Naive B cell (primary cell): Measurements from ENCODE around the gene GALNT7. TPM values are rescaled to one million over a fixed set of nuclear protein-coding genes. Genes with fewer than 3 reads are reported as not detected.
A peak's percentile ranks its signal among the peaks of the same experiment; 100 is the strongest.

Source experiments
- ATAC-seq, 2 donors: fragments of 150-1000 bp; cut with Tn5 transposase; 2 replicates each; pipeline ENCODE4 v1.10.0; 2021; ENCODE audit warnings: low read depth in 2 of 2, mild to moderate bottlenecking in 2 of 2, moderate library complexity in 2 of 2
- DNase-seq: peaks from one replicate; pipeline ENCODE4 v3.0.0; 2022
- H3K27ac Mint-ChIP-seq, 6 donors: one replicate each; pipeline ENCODE4 v1.8.0; 2020 to 2022; ENCODE audit warnings: mild to moderate bottlenecking in 6 of 6, mixed read lengths in 6 of 6, moderate library complexity in 5 of 6, inconsistent platforms in 2 of 6
- H3K27me3 Mint-ChIP-seq, 3 donors: one replicate each; pipeline ENCODE4 v1.8.0; 2021 to 2022; ENCODE audit warnings: mixed read lengths in 3 of 3, mild to moderate bottlenecking in 1 of 3
- H3K36me3 Mint-ChIP-seq, 2 donors: one replicate each; pipeline ENCODE4 v1.8.0; 2020 to 2022; ENCODE audit warnings: mixed read lengths in 2 of 2, inconsistent platforms in 1 of 2, mild to moderate bottlenecking in 1 of 2
- H3K4me1 Mint-ChIP-seq, 3 donors: one replicate each; pipeline ENCODE4 v1.8.0; 2020 to 2022; ENCODE audit warnings: mixed read lengths in 3 of 3, inconsistent platforms in 1 of 3, mild to moderate bottlenecking in 1 of 3, moderate library complexity in 1 of 3
- H3K4me3 Mint-ChIP-seq, 8 donors: one replicate each; pipeline ENCODE4 v1.8.0; 2020 to 2022; ENCODE audit warnings: mild to moderate bottlenecking in 8 of 8, mixed read lengths in 8 of 8, moderate library complexity in 8 of 8, inconsistent platforms in 2 of 8
- H3K9me3 Mint-ChIP-seq, 7 donors: one replicate each; pipeline ENCODE4 v1.8.0; 2020 to 2022; ENCODE audit warnings: mixed read lengths in 7 of 7, mild to moderate bottlenecking in 5 of 7, inconsistent platforms in 2 of 7, moderate library complexity in 1 of 7
- polyA plus RNA-seq, 6 donors: library from polyadenylated mRNA; unstranded; fragments of 300-500 nt; fragmentation: Illumina TruSeq; gene quantifications; one replicate each; pipeline ENCODE4 v1.2.3, GENCODE V29; 2021; ENCODE audit warnings: low read depth in 6 of 6

The GALNT7 gene
- polyA plus RNA-seq, 6 donors from 2014 or later = 2.8 to 12.6 (median 11.9) TPM

- peaks cover 13 to 19% (median 18%) of the 10 kb centered on the region in 3 donors for H3K4me1 Mint-ChIP-seq
- ATAC-seq = no peak
- H3K9me3 Mint-ChIP-seq = no peaks in the 10 kb centered on the region
- peak overlapping the region in 3 of 6 donors; percentile 3 to 74 (median 38) for H3K27ac Mint-ChIP-seq
- no peak for DNase-seq
- no peak overlapping the region for H3K4me3 Mint-ChIP-seq
- no peaks in the 10 kb centered on the region for H3K27me3 Mint-ChIP-seq
- H3K36me3 Mint-ChIP-seq = peaks cover 0 to 5% of the 10 kb centered on the region in 2 donors
Observed at GRCh38 chr4:173236301-173236700, 67.7 kb downstream of the GALNT7 start.

- peaks cover 0 to 5% of the 10 kb centered on the region in 2 donors for H3K36me3 Mint-ChIP-seq
- DNase-seq = no peak
- ATAC-seq = no peak
- H3K27ac Mint-ChIP-seq = peak overlapping the region in 2 of 6 donors; percentile 3 to 61
- H3K9me3 Mint-ChIP-seq = no peaks in the 10 kb centered on the region
- H3K4me1 Mint-ChIP-seq = peaks cover 5 to 12% (median 10%) of the 10 kb centered on the region in 3 donors
- H3K27me3 Mint-ChIP-seq = no peaks in the 10 kb centered on the region
- H3K4me3 Mint-ChIP-seq = no peak overlapping the region
Observed at GRCh38 chr4:173237152-173237551, 68.5 kb downstream of the GALNT7 start.

DNA sequence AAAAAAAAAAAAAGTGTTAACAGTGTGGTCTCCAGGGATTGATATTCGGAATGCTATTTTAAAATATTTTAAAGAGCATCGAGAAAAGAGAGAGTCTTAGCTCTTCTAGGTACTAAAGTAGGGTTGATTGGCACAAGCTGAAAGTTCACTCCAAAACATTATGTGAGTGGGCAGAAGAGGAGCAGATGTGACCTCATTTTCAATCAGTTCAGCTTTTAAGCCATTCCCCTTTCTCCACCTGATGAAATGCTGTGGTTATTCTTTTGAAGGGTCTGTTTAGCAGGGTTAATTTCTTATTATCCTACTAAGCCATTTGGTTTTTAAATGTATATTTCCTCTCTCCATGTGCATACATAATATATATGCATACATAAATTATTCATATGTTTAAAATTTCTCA lies 69.2 kb downstream of the GALNT7 start:
- H3K27me3 Mint-ChIP-seq = no peaks in the 10 kb centered on the region
- peaks cover 0 to 5% of the 10 kb centered on the region in 2 donors for H3K36me3 Mint-ChIP-seq
- H3K9me3 Mint-ChIP-seq = no peaks in the 10 kb centered on the region
- H3K4me3 Mint-ChIP-seq = no peak overlapping the region
- peaks cover 9 to 18% (median 16%) of the 10 kb centered on the region in 3 donors for H3K4me1 Mint-ChIP-seq
- H3K27ac Mint-ChIP-seq = no peak overlapping the region
- no peak for ATAC-seq
- DNase-seq = no peak

GRCh38 chr4:173240696-173241095 lies 72.1 kb downstream of the GALNT7 start:
- Mint-ChIP-seq H3K27me3 (no peaks in the 10 kb centered on the region), H3K4me1 (peaks cover 23 to 44% (median 42%) of the 10 kb centered on the region in 3 donors), H3K9me3 (no peaks in the 10 kb centered on the region), H3K36me3 (peaks cover 0 to 5% of the 10 kb centered on the region in 2 donors), H3K27ac (no peak overlapping the region), H3K4me3 (no peak overlapping the region)
- no peak for DNase-seq
- no peak for ATAC-seq

- peaks cover 29 to 56% (median 47%) of the 10 kb centered on the region in 3 donors for H3K4me1 Mint-ChIP-seq
- ATAC-seq (no peak), DNase-seq (no peak)
- no peaks in the 10 kb centered on the region for H3K9me3 Mint-ChIP-seq
- peak overlapping the region in 3 of 6 donors; percentile 13 to 54 (median 20) for H3K27ac Mint-ChIP-seq
- H3K4me3 Mint-ChIP-seq = no peak overlapping the region
- H3K27me3 Mint-ChIP-seq = no peaks in the 10 kb centered on the region
- H3K36me3 Mint-ChIP-seq = no peaks in the 10 kb centered on the region
Observed at GRCh38 chr4:173242466-173243250, 74.0 kb downstream of the GALNT7 start.

DNA sequence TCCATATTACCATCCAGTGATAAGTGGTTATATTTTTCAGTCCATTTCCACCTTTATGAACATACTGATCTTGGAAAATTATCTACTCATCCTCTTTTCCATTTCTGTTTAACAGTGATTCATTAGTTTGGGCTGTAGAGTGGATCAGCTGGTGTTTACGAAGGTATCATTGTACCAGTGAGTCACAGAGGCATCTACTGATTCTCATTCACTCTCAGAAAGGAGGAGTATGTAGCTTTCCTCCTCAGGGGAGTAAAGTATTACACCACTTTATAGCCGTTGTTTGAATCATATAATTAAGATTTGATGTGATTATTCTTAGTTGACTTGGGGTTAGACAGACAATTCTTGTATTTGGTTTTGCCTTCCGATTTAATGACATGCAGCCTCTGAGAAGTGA lies 74.7 kb downstream of the GALNT7 start:
- H3K9me3 Mint-ChIP-seq = no peaks in the 10 kb centered on the region
- DNase-seq = no peak
- H3K4me3 Mint-ChIP-seq = peak overlapping the region in 1 of 8 donors; percentile 59
- H3K27ac Mint-ChIP-seq = peak overlapping the region in 2 of 6 donors; percentile 29 to 49
- H3K4me1 Mint-ChIP-seq = peaks cover 29 to 59% (median 52%) of the 10 kb centered on the region in 3 donors
- H3K27me3 Mint-ChIP-seq = no peaks in the 10 kb centered on the region
- H3K36me3 Mint-ChIP-seq = no peaks in the 10 kb centered on the region
- no peak for ATAC-seq

DNA sequence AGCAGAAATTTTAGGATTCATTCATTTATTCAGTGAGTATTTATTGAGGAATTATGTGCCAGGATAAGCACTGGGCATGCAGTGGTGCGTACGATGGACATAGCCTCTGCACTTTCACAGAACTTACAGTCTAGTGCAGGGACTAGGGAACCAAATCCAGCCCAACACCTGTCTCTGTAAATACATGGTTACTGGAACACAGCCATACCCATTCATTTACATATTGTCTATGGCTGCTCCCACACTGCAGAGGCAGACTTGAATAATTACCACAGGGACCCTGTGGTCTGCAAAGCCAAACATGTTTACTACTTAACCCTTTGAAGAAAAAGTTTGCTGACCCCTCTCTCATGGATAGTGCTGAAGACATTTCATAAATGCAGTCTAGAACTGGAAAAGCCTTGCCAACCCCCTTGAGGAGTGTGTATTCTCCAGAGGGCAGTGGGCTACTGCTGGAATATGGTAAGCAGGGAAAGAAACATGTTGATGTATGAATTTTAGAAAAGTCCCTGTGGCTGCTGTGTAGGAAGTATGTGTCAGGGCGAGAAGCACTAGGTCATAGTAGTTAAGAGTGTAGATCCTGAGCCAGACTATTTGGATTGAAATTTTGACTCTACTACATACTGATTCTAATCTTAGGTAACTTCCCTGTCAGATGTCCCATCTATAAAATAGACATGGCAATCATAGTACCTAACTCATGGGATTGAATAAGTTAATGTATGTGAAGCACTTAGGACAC lies 75.5 kb downstream of the GALNT7 start:
- ATAC-seq (no peak), DNase-seq (no peak)
- Mint-ChIP-seq H3K27me3 (no peaks in the 10 kb centered on the region), H3K4me1 (peaks cover 30 to 59% (median 52%) of the 10 kb centered on the region in 3 donors), H3K36me3 (peaks cover 0 to under 1% of the 10 kb centered on the region in 2 donors), H3K27ac (peak overlapping the region in 1 of 6 donors; percentile 29), H3K9me3 (no peaks in the 10 kb centered on the region), H3K4me3 (peak overlapping the region in 1 of 8 donors; percentile 59)

- ATAC-seq = no peak
- no peaks in the 10 kb centered on the region for H3K27me3 Mint-ChIP-seq
- H3K36me3 Mint-ChIP-seq = peaks cover 7 to 11% of the 10 kb centered on the region in 2 donors
- H3K4me1 Mint-ChIP-seq = peaks cover 38 to 61% (median 57%) of the 10 kb centered on the region in 3 donors
- H3K9me3 Mint-ChIP-seq = no peaks in the 10 kb centered on the region
- no peak for DNase-seq
- H3K27ac Mint-ChIP-seq = no peak overlapping the region
- peak overlapping the region in 1 of 8 donors; percentile 11 for H3K4me3 Mint-ChIP-seq
Observed at GRCh38 chr4:173245952-173246351, 77.3 kb downstream of the GALNT7 start.

DNA sequence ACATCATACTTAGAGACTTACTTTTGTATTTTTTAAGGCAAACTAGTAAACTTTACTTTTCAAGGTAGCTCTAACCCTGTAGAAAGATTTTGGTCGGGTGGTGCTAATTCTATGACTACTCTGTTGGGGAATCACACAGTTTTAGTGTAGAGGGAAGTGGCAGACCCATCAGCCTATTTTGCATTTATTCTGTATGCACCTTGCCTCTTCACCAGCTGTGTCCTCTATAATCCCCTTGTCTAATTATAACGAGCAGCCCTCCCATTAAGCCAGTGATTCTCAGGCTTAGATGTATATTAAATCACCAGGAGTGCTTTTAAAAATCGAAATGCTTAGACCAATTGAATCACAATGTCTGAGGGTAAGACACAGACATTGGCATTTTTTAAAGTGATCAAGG lies 78.1 kb downstream of the GALNT7 start:
- Mint-ChIP-seq H3K4me3 (peak overlapping the region in 4 of 8 donors; percentile 2 to 53 (median 19)), H3K36me3 (peaks cover 8 to 11% of the 10 kb centered on the region in 2 donors), H3K4me1 (peaks cover 43 to 64% (median 62%) of the 10 kb centered on the region in 3 donors), H3K27ac (peak overlapping the region in 5 of 6 donors; percentile 21 to 84 (median 36)), H3K27me3 (no peaks in the 10 kb centered on the region), H3K9me3 (no peaks in the 10 kb centered on the region)
- ATAC-seq (peak; percentile 90 to 94), DNase-seq (no peak)

DNA sequence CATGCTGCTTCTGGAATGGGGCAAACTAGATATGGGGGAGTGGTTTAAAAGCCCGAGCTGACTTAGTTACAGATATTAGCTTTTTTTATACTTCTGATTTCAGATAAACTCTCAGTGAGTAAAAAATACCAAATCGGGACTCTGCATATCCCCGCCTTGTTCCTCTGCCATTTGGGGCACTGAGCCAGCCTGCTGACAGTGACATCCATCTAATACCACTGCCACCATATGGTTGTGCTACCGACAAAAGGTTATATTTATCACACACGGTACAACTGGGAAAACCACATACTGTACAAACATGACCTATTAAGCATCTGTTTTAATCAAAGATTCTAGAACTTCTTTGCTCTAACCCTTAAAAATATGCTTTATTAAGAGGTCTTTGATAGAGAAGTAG lies 78.7 kb downstream of the GALNT7 start:
- H3K27ac Mint-ChIP-seq = peak overlapping the region in 3 of 6 donors; percentile 21 to 79 (median 52)
- peak overlapping the region in 6 of 8 donors; percentile 2 to 62 (median 24) for H3K4me3 Mint-ChIP-seq
- ATAC-seq (no peak), DNase-seq (no peak)
- H3K9me3 Mint-ChIP-seq = no peaks in the 10 kb centered on the region
- H3K36me3 Mint-ChIP-seq = peaks cover 8 to 11% of the 10 kb centered on the region in 2 donors
- no peaks in the 10 kb centered on the region for H3K27me3 Mint-ChIP-seq
- peaks cover 45 to 66% (median 64%) of the 10 kb centered on the region in 3 donors for H3K4me1 Mint-ChIP-seq

DNA sequence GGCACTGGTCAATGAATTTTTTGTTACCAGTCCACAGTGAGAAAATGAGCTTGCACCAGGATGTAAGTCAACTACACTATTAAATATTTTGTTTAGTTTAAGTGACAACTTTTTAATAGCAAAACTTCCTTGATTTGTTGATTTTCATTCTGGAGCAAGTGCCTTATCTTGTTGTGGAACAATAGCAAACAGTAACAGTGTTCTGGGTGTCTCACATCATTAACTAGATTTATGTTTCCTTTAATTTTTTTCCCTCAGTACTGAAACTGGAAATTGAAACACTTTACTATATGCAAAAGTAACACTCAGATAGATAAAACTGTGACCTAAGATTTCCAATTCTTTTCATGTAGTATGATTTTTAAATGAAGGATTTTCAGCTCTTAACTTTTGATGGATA lies 80.1 kb downstream of the GALNT7 start:
- DNase-seq (no peak), ATAC-seq (no peak)
- Mint-ChIP-seq H3K36me3 (peaks cover 8 to 11% of the 10 kb centered on the region in 2 donors), H3K27ac (peak overlapping the region in 1 of 6 donors; percentile 1), H3K9me3 (no peaks in the 10 kb centered on the region), H3K27me3 (no peaks in the 10 kb centered on the region), H3K4me1 (peaks cover 49 to 65% (median 61%) of the 10 kb centered on the region in 3 donors), H3K4me3 (no peak overlapping the region)

GRCh38 chr4:173252024-173252935 lies 83.7 kb downstream of the GALNT7 start:
- Mint-ChIP-seq H3K9me3 (no peaks in the 10 kb centered on the region), H3K4me1 (peaks cover 28 to 45% (median 39%) of the 10 kb centered on the region in 3 donors), H3K27ac (peak overlapping the region in 3 of 6 donors; percentile 1 to 43 (median 4)), H3K36me3 (peaks cover 8 to 11% of the 10 kb centered on the region in 2 donors), H3K27me3 (no peaks in the 10 kb centered on the region), H3K4me3 (no peak overlapping the region)
- no peak for DNase-seq
- peak; percentile 37 to 40 for ATAC-seq
